Immature natural killer cell (primary cell): Measurements from ENCODE around the gene STEAP1B. TPM values are rescaled to one million over a fixed set of nuclear protein-coding genes. Genes with fewer than 3 reads are reported as not detected.
"Not testable (repeated sequence)": the region's sequence is repeated elsewhere in the genome, so short reads cannot be mapped to it uniquely, and the experiment has no call there.

Source experiments
- DNase-seq, 3 donors: peaks; one replicate each; pipeline ENCODE4 v3.0.0; 2022; ENCODE audit warnings: mixed read lengths in 1 of 3
- H3K27ac Mint-ChIP-seq, 6 donors: one replicate each; pipeline ENCODE4 v1.8.0; 2020; ENCODE audit warnings: mixed read lengths in 6 of 6, mild to moderate bottlenecking in 5 of 6, inconsistent platforms in 4 of 6, moderate library complexity in 3 of 6
- H3K27me3 Mint-ChIP-seq, 3 donors: one replicate each; pipeline ENCODE4 v1.8.0; 2020 to 2021; ENCODE audit warnings: low read depth in 3 of 3, mild to moderate bottlenecking in 3 of 3, mixed read lengths in 3 of 3, moderate library complexity in 3 of 3, inconsistent platforms in 1 of 3
- H3K36me3 Mint-ChIP-seq, 3 donors: one replicate each; pipeline ENCODE4 v1.8.0; 2020; ENCODE audit warnings: mixed read lengths in 3 of 3, inconsistent platforms in 2 of 3, mild to moderate bottlenecking in 2 of 3
- H3K4me1 Mint-ChIP-seq, 2 donors: one replicate each; pipeline ENCODE4 v1.8.0; 2020; ENCODE audit warnings: inconsistent platforms in 2 of 2, mild to moderate bottlenecking in 2 of 2, mixed read lengths in 2 of 2, moderate library complexity in 1 of 2
- H3K4me3 Mint-ChIP-seq, 5 donors: one replicate each; pipeline ENCODE4 v1.8.0; 2020; ENCODE audit warnings: mild to moderate bottlenecking in 5 of 5, mixed read lengths in 5 of 5, inconsistent platforms in 3 of 5, moderate library complexity in 3 of 5
- H3K9me3 Mint-ChIP-seq, 6 donors: one replicate each; pipeline ENCODE4 v1.8.0; 2020; ENCODE audit warnings: mild to moderate bottlenecking in 6 of 6, mixed read lengths in 6 of 6, inconsistent platforms in 4 of 6, moderate library complexity in 3 of 6
- polyA plus RNA-seq, 3 donors: library from polyadenylated mRNA; unstranded; fragments of 300-500 nt; fragmentation: Illumina TruSeq; gene quantifications; one replicate each; pipeline ENCODE4 v1.2.3, GENCODE V29; 2021

STEAP1B gene
- not detected for polyA plus RNA-seq

GRCh38 chr7:22499888-22500689 is at the start of gene STEAP1B:
TSS of gene STEAP1B (minus strand) at chr7:22500188. CDS start at chr7:22494855, 5,333 bp downstream.
- not testable (repeated sequence) for H3K27ac Mint-ChIP-seq, H3K9me3 Mint-ChIP-seq, H3K36me3 Mint-ChIP-seq, H3K4me1 Mint-ChIP-seq
- DNase-seq, result peak; percentile 62 to 74 (median 73)
- peak within 1 kb of the TSS; percentile 36 to 70 (median 58) for H3K4me3 Mint-ChIP-seq
- peaks cover 6 to 12% (median 9%) of the 10 kb centered on the region in 3 donors for H3K27me3 Mint-ChIP-seq

DNA sequence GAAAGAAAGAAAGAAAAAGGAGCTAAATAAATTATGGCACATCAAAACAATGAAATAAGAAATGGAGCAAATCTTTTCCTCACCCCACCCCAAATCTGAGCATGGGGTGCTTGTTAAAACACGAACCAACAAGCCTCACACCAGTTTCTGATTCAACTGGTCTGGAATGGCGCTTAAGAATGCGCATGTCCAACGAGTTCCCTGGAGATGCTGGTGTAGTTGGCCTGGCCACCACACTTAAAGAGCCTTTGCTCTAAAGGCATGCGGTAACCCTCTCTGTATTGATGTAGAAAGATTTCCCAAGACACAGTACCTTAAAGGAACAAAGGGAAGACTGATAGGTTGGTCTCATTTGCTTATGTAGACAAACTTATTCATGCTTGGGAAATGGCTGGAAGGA is 49.1 kb upstream of the STEAP1B start:
- peaks cover 6 to 11% of the 10 kb centered on the region in 2 donors for H3K4me1 Mint-ChIP-seq
- no peaks in the 10 kb centered on the region for H3K36me3 Mint-ChIP-seq
- H3K9me3 Mint-ChIP-seq, result no peaks in the 10 kb centered on the region
- no peak overlapping the region for H3K27ac Mint-ChIP-seq
- H3K27me3 Mint-ChIP-seq, result peaks cover 2 to 20% (median 6%) of the 10 kb centered on the region in 3 donors
- no peak overlapping the region for H3K4me3 Mint-ChIP-seq
- no peak for DNase-seq

DNA sequence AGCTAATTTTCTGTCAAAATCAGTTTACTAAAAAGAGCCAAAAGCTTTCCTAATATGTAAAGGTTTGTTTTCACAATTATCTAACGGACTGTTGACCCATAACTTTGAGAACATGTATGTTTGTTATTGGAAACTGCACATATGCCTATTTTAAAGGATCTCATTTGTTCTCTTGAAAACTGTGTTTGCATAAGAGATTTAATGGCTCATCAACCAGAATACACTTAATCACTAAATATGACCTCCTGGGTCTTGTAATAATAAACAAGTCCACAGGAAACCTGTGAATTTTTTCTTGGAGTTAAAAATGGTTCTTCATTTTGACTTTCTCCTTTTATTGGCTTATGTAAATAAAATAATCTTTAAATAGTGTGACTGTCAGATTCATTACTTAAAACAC is 48.3 kb upstream of the STEAP1B start:
- Mint-ChIP-seq H3K27ac (no peak overlapping the region), H3K4me3 (no peak overlapping the region)

DNA sequence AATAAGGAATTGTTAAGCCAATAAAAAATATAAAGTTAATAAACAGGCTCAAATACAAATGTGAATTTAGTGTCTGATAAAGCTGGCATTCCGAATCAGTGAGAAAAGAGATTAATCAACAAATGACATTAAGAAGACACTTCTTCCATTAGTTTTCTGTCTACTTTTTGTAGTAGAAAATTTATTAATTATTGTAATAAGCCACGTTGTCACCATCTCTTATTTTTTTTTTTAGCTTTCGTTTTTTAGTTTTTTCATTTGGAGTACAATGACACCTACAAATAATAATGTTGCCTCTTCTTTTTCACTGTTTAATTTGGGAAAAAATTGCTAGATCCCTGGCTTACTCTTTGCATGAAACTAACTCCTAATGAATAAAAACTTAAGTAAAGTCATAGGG is 46.8 kb upstream of the STEAP1B start:
- Mint-ChIP-seq H3K27me3 (peaks cover 4 to 20% (median 5%) of the 10 kb centered on the region in 3 donors), H3K27ac (no peak overlapping the region), H3K36me3 (no peaks in the 10 kb centered on the region), H3K4me1 (peaks cover 6 to 11% of the 10 kb centered on the region in 2 donors), H3K4me3 (no peak overlapping the region), H3K9me3 (no peaks in the 10 kb centered on the region)
- no peak for DNase-seq

More for the DNA sequence above, 48.3 kb upstream of the STEAP1B start:
- no peak for DNase-seq
- peaks cover 2 to 22% (median 6%) of the 10 kb centered on the region in 3 donors for H3K27me3 Mint-ChIP-seq
- H3K9me3 Mint-ChIP-seq, result no peaks in the 10 kb centered on the region
- H3K4me1 Mint-ChIP-seq, result peaks cover 6 to 11% of the 10 kb centered on the region in 2 donors
- no peaks in the 10 kb centered on the region for H3K36me3 Mint-ChIP-seq

GRCh38 chr7:22545529-22545928 is 45.5 kb upstream of the STEAP1B start:
- Mint-ChIP-seq H3K9me3 (no peaks in the 10 kb centered on the region), H3K27me3 (peaks cover 2 to 17% (median 5%) of the 10 kb centered on the region in 3 donors), H3K27ac (no peak overlapping the region), H3K4me3 (no peak overlapping the region), H3K4me1 (peaks cover 6 to 11% of the 10 kb centered on the region in 2 donors), H3K36me3 (no peaks in the 10 kb centered on the region)
- DNase-seq, result no peak

- H3K4me1 Mint-ChIP-seq, result peaks cover under 1 to 2% of the 10 kb centered on the region in 2 donors
- no peak overlapping the region for H3K4me3 Mint-ChIP-seq
- H3K9me3 Mint-ChIP-seq, result no peaks in the 10 kb centered on the region
- DNase-seq, result no peak
- H3K27me3 Mint-ChIP-seq, result peaks cover 3 to 17% (median 3%) of the 10 kb centered on the region in 3 donors
- no peaks in the 10 kb centered on the region for H3K36me3 Mint-ChIP-seq
- no peak overlapping the region for H3K27ac Mint-ChIP-seq
These were observed 44.3 kb upstream of the STEAP1B start for GRCh38 chr7:22544245-22544644.

- H3K27me3 Mint-ChIP-seq, result peaks cover 3 to 13% (median 3%) of the 10 kb centered on the region in 3 donors
- H3K36me3 Mint-ChIP-seq, result no peaks in the 10 kb centered on the region
- no peak overlapping the region for H3K4me3 Mint-ChIP-seq
These were observed 43.2 kb upstream of the STEAP1B start for GRCh38 chr7:22543169-22543568.

DNA sequence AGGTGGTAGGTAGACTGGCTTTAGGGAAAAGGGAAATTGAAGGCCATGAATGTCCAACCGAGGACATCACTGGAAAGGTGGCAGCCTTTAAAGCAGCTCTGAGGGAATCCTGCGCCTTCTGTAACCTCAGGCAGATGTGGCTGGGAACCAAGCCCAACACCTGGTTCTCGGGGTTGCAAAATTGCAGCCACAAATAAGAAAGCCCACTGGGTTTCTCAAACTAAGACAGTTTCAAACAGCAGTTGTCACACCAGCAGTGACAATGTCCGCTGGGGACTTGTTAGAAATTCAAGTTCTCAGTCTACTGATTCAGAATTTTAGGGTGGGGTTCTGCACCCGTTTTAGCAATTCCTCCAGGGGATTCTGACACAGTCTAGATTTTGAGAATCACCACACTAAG is 42.7 kb upstream of the STEAP1B start:
- H3K9me3 Mint-ChIP-seq, result no peaks in the 10 kb centered on the region
- H3K27ac Mint-ChIP-seq, result no peak overlapping the region
- H3K4me3 Mint-ChIP-seq, result no peak overlapping the region
- H3K36me3 Mint-ChIP-seq, result no peaks in the 10 kb centered on the region
- DNase-seq, result no peak
- peaks cover 3 to 13% (median 4%) of the 10 kb centered on the region in 3 donors for H3K27me3 Mint-ChIP-seq
- H3K4me1 Mint-ChIP-seq, result no peaks in the 10 kb centered on the region

More at GRCh38 chr7:22543169-22543568, 43.2 kb upstream of the STEAP1B start:
- no peak overlapping the region for H3K27ac Mint-ChIP-seq
- DNase-seq, result no peak
- no peaks in the 10 kb centered on the region for H3K9me3 Mint-ChIP-seq
- H3K4me1 Mint-ChIP-seq, result no peaks in the 10 kb centered on the region

GRCh38 chr7:22542254-22542653 is 42.3 kb upstream of the STEAP1B start:
- Mint-ChIP-seq H3K4me3 (no peak overlapping the region), H3K36me3 (no peaks in the 10 kb centered on the region), H3K27ac (no peak overlapping the region), H3K9me3 (no peaks in the 10 kb centered on the region), H3K4me1 (no peaks in the 10 kb centered on the region), H3K27me3 (peaks cover 3 to 12% (median 3%) of the 10 kb centered on the region in 3 donors)
- DNase-seq, result no peak

DNA sequence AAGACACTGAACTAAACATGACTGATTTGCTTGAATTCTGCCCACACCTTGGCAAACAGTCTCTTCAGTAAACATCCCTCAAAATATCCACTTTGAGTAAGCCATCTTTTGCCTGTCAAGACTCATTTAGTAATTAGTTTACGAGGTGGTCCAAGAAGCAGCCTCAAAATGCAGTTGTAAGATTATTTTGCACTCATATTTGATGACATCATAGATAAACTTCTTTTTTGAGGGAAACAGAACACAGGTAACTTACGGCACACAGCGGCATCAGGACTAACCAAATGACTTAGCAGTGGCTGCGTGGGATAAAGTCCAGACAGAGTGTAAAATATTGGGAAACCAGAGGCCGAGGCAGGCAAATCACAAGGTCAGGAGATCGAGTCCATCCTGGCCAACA is 41.8 kb upstream of the STEAP1B start:
- Mint-ChIP-seq H3K4me3 (no peak overlapping the region), H3K36me3 (no peaks in the 10 kb centered on the region), H3K9me3 (no peaks in the 10 kb centered on the region), H3K27me3 (peaks cover 3 to 8% (median 3%) of the 10 kb centered on the region in 3 donors), H3K4me1 (no peaks in the 10 kb centered on the region), H3K27ac (no peak overlapping the region)
- DNase-seq, result no peak

DNA sequence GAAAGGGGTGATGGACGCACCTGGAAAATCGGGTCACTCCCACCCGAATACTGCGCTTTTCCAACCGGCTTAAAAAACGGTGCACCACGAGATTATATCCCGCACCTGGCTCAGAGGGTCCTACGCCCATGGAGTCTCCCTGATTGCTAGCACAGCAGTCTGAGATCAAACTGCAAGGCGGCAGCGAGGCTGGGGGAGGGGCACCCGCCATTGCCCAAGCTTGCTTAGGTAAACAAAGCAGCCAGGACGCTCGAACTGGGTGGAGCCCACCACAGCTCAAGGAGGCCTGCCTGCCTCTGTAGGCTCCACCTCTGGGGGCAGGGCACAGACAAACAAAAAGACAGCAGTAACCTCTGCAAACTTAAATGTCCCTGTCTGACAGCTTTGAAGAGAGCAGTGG is 28.5 kb upstream of the STEAP1B start:
- not testable (repeated sequence) for DNase-seq, H3K9me3 Mint-ChIP-seq, H3K27ac Mint-ChIP-seq, H3K4me1 Mint-ChIP-seq, H3K36me3 Mint-ChIP-seq, H3K4me3 Mint-ChIP-seq
- H3K27me3 Mint-ChIP-seq, result peaks cover 3 to 23% (median 5%) of the 10 kb centered on the region in 3 donors

DNA sequence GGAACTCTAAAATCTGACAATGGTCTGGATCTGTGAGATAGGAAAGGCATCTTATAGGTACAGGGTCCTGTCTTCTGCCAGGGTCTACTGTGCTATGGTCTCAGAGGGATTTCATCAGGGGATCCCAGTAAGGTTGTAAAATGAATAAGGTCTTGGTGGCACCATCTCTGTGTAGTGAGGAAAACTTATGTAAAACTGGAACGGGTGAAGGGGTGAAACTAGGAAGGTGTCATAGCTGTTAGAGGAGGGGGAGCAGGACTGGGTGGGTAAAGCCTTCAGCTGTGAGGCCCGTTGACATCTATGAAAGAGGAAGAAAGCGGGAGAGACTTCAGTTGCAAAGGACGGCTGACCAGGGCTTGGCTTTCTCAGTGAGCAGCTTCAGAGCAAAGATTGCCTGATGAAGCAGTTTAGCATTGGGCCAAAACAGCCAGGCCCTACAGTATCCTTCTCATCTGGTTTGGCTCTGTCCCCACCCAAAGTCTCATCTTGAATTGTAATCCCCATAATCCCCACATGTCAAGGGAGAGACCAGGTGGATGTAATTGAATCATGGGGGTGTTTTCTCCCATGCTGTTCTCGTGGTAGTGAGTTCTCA is 24.5 kb upstream of the STEAP1B start:
- not testable (repeated sequence) for H3K36me3 Mint-ChIP-seq, H3K9me3 Mint-ChIP-seq, H3K27ac Mint-ChIP-seq, H3K4me1 Mint-ChIP-seq, DNase-seq, H3K4me3 Mint-ChIP-seq
- H3K27me3 Mint-ChIP-seq, result peaks cover 5 to 24% (median 5%) of the 10 kb centered on the region in 3 donors

DNA sequence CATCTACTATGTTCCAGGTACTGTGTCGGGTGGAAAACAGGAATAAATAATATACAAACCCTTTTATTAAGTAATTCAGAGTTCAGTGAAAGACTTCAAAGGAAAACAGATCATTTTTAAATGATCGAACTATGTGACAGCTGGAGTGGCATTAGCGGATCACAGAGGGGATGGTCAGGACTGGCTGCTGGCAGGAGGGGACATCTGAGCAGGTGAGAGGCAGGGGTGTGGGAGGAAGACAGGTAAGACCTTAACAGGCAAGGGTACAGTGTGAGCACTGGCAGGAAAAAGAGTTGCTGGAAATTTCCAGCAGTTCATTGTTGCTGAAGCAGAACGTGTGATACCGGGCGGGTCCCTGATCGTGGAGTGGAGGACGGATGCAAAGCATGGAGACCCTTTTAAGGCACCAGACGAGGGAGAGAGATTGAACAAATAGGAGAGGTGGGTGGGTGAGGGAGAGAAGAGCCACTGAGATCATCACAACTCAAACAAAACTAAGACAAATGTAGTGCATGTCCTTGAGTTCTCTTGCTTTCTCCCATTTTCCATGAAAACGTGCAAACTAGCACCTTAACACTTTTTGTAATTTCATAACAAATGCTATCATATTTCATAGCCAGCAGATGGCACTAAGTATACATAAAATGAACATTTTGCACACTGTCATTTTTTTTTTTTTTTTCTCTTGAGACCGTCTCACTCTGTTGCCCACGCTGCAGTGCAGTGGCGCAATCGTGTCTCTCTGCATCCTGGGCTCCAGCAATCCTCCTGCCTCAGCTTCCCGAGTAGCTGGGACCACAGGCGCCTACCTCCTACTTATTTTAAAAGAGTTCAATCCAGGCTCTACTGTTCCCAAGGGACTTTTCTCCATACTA is 23.7 kb upstream of the STEAP1B start:
- not testable (repeated sequence) for H3K27ac Mint-ChIP-seq, H3K9me3 Mint-ChIP-seq, H3K36me3 Mint-ChIP-seq, H3K4me3 Mint-ChIP-seq, H3K4me1 Mint-ChIP-seq
- peak in 1 of 3 donors; percentile 4 for DNase-seq
- peaks cover 5 to 24% (median 8%) of the 10 kb centered on the region in 3 donors for H3K27me3 Mint-ChIP-seq

DNA sequence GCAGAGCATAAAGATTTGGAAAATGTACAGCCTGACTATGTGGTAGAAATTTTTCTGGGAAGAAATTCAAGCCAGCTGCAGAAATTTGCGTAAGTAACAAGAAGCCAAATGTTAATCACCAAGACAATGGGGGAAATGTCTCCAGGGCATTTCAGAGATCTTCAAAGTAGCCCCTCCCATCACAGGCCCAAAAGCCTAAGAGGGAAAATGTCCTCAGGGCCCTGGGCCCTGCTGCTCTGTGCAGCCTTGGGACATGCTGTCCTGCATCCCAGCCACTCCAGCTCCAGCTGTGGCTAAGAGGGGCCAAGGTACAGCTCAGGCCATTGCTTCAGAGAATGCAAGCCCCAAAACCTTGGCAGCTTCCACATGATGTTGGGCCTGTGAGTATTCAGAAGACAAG is 19.6 kb upstream of the STEAP1B start:
- not testable (repeated sequence) for DNase-seq, H3K27ac Mint-ChIP-seq, H3K4me3 Mint-ChIP-seq, H3K9me3 Mint-ChIP-seq, H3K36me3 Mint-ChIP-seq, H3K27me3 Mint-ChIP-seq, H3K4me1 Mint-ChIP-seq
